Neural progenitor cell (in vitro differentiated cells): ENCODE measurements around the gene CEP89. TPM values are rescaled to one million over a fixed set of nuclear protein-coding genes. Genes with fewer than 3 reads are reported as not detected.
"Not testable (repeated sequence)": the region's sequence is repeated elsewhere in the genome, so short reads cannot be mapped to it uniquely, and the experiment has no call there.

Experiments used
- DNase-seq: peaks from one replicate; pipeline ENCODE4 v3.0.0-alpha.2; 2016; ENCODE audit warnings: low spot score
- H2AFZ ChIP-seq: fragments of 200-600 bp; sonication (generic); replicated peaks from 2 replicates; pipeline ENCODE4 v1.6.1; 2016; ENCODE audit warnings: antibody characterized with exemption
- H3F3A ChIP-seq: fragments of 200-600 bp; sonication (generic); 2 replicates; pipeline ENCODE4 v1.6.1; 2016; ENCODE audit warnings: antibody characterized with exemption, low read depth
- H3K27ac ChIP-seq: fragments of 200-600 bp; sonication (generic); 2 replicates; pipeline ENCODE4 v1.5.1; 2016; ENCODE audit warnings: mild to moderate bottlenecking
- H3K27me3 ChIP-seq: fragments of 200-600 bp; sonication (generic); 2 replicates; pipeline ENCODE4 v1.6.1; 2016; ENCODE audit warnings: mild to moderate bottlenecking, moderate library complexity
- H3K36me3 ChIP-seq: fragments of 200-600 bp; sonication (generic); 2 replicates; pipeline ENCODE4 v1.5.1; 2016
- H3K4me1 ChIP-seq: fragments of 200-600 bp; sonication (generic); 2 replicates; pipeline ENCODE4 v1.6.1; 2016; ENCODE audit warnings: mixed run types
- H3K4me2 ChIP-seq: fragments of 200-600 bp; sonication (generic); 2 replicates; pipeline ENCODE4 v1.6.1; 2016
- H3K4me3 ChIP-seq: fragments of 200-600 bp; sonication (generic); 2 replicates; pipeline ENCODE4 v1.5.1; 2016
- H3K79me2 ChIP-seq: fragments of 200-600 bp; sonication (generic); 2 replicates; pipeline ENCODE4 v1.6.1; 2016; ENCODE audit warnings: low read depth
- H3K9ac ChIP-seq: fragments of 200-600 bp; sonication (generic); 2 replicates; pipeline ENCODE4 v1.6.1; 2016
- H3K9me3 ChIP-seq: fragments of 200-600 bp; sonication (generic); 2 replicates; pipeline ENCODE4 v1.5.1; 2016; ENCODE audit warnings: low read depth
- H4K20me1 ChIP-seq: fragments of 200-600 bp; sonication (generic); 2 replicates; pipeline ENCODE4 v1.6.1; 2016; ENCODE audit warnings: low read depth
- H3K27ac Mint-ChIP-seq: 3 replicates; pipeline ENCODE4 v1.8.0; 2021; ENCODE audit warnings: mixed read lengths
- H3K27me3 Mint-ChIP-seq: 2 replicates; pipeline ENCODE4 v1.8.0; 2022; ENCODE audit warnings: low read depth, mild to moderate bottlenecking, inconsistent platforms, moderate library complexity, mixed read lengths; ENCODE audit not compliant: insufficient read depth
- H3K36me3 Mint-ChIP-seq: 3 replicates; pipeline ENCODE4 v1.8.0; 2021; ENCODE audit warnings: mixed read lengths
- H3K4me1 Mint-ChIP-seq: 3 replicates; pipeline ENCODE4 v1.8.0; 2021; ENCODE audit warnings: mixed read lengths
- H3K4me3 Mint-ChIP-seq: 3 replicates; pipeline ENCODE4 v1.8.0; 2021; ENCODE audit warnings: mild to moderate bottlenecking, moderate library complexity, mixed read lengths
- H3K9me3 Mint-ChIP-seq: 3 replicates; pipeline ENCODE4 v1.8.0; 2020; ENCODE audit warnings: mixed read lengths
- EZH2 ChIP-seq: fragments of 200-600 bp; sonication (generic); IDR thresholded peaks from 2 replicates; pipeline ENCODE4 v1.6.1; 2017; ENCODE audit warnings: antibody characterized with exemption, mild to moderate bottlenecking, moderate library complexity
- EZH2phosphoT487 ChIP-seq: fragments of 200-600 bp; sonication (generic); IDR thresholded peaks from 2 replicates; pipeline ENCODE4 v1.6.1; 2017; ENCODE audit warnings: antibody characterized with exemption
- total RNA-seq: library from RNA; depleted of rRNA; stranded (reverse); fragments of >200 nt; gene quantifications from 2 replicates; pipeline ENCODE4 v1.2.3, GENCODE V29; 2015; ENCODE audit warnings: low replicate concordance
- TF ChIP-seq, protein P1 (sequence below): fragments of 200-600 bp; sonication (generic); IDR thresholded peaks from 2 replicates; pipeline ENCODE4 v1.5.1; 2017; ENCODE audit warnings: antibody characterized with exemption, mild to moderate bottlenecking

Gene CEP89
- total RNA-seq, 1 donor from 2014 or later, result 26.1 TPM

DNA sequence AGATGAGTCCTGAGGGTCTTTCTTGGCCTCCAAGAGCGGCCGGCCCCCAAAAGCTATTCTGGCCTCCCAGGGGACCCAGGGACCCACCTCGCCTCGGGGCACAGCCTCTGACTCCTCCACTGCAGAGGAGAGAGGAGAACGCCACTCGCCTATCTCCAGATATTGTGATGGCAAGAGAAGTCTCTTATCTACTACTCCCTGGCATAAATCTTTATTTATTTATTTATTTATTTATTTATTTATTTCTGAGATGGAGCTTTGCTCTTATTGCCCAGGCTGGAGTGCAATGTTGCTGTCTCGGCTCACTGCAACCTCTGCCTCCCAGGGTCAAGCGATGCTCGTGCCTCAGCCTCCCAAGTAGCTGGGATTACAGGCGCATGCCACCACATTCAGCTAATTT is 113.2 kb downstream of the CEP89 start:
- Mint-ChIP-seq H3K9me3 (no peaks in the 10 kb centered on the region), H3K27ac (no peak overlapping the region), H3K4me3 (no peak overlapping the region), H3K4me1 (no peaks in the 10 kb centered on the region), H3K36me3 (no peaks in the 10 kb centered on the region), H3K27me3 (no peaks in the 10 kb centered on the region)
- Histone ChIP-seq H2AFZ (no peak overlapping the region), H3K9ac (no peak overlapping the region), H3F3A (no peaks in the 10 kb centered on the region), H3K27me3 (no peaks in the 10 kb centered on the region), H4K20me1 (no peaks in the 10 kb centered on the region), H3K79me2 (no peaks in the 10 kb centered on the region), H3K4me2 (no peak overlapping the region), H3K4me3 (no peak overlapping the region), H3K27ac (no peak overlapping the region), H3K9me3 (no peaks in the 10 kb centered on the region), H3K4me1 (no peaks in the 10 kb centered on the region), H3K36me3 (no peaks in the 10 kb centered on the region)
- DNase-seq, result no peak
- TF ChIP-seq EZH2 (no peak), EZH2phosphoT487 (no peak)
- TF ChIP-seq, protein P1, sequence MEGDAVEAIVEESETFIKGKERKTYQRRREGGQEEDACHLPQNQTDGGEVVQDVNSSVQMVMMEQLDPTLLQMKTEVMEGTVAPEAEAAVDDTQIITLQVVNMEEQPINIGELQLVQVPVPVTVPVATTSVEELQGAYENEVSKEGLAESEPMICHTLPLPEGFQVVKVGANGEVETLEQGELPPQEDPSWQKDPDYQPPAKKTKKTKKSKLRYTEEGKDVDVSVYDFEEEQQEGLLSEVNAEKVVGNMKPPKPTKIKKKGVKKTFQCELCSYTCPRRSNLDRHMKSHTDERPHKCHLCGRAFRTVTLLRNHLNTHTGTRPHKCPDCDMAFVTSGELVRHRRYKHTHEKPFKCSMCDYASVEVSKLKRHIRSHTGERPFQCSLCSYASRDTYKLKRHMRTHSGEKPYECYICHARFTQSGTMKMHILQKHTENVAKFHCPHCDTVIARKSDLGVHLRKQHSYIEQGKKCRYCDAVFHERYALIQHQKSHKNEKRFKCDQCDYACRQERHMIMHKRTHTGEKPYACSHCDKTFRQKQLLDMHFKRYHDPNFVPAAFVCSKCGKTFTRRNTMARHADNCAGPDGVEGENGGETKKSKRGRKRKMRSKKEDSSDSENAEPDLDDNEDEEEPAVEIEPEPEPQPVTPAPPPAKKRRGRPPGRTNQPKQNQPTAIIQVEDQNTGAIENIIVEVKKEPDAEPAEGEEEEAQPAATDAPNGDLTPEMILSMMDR, result no peak

DNA sequence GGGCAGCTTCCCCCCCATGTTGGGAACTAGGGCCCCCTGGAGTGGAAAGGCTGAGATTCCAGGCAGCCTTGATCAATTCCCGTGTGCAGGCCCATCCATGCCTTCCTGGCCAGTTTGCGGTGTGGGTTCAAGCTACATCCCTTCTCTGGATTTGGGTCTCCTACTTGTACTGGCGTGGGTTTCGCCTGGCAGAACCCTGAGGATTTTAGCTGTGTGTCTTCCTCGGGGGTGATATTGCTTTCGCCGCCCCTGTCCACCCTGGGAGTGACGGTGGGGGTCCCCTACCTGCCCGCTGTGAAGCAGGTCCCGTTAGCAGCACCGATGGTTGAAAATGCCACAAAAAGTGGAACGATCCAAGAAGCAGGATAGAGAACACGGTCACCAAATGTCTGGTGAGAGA is 113.6 kb downstream of the CEP89 start:
- Histone ChIP-seq H3K27me3 (no peaks in the 10 kb centered on the region), H3K4me2 (no peak overlapping the region), H3K9ac (no peak overlapping the region), H3F3A (no peaks in the 10 kb centered on the region), H2AFZ (no peak overlapping the region), H3K4me3 (no peak overlapping the region), H3K4me1 (no peaks in the 10 kb centered on the region), H3K27ac (no peak overlapping the region), H3K36me3 (no peaks in the 10 kb centered on the region), H3K9me3 (no peaks in the 10 kb centered on the region), H3K79me2 (no peaks in the 10 kb centered on the region), H4K20me1 (no peaks in the 10 kb centered on the region)
- no peaks in the 10 kb centered on the region for H3K4me1 Mint-ChIP-seq
- no peaks in the 10 kb centered on the region for H3K9me3 Mint-ChIP-seq
- no peak for TF ChIP-seq EZH2phosphoT487
- TF ChIP-seq, protein P1, result no peak
- TF ChIP-seq EZH2, result no peak
- DNase-seq, result no peak
- H3K27me3 Mint-ChIP-seq, result no peaks in the 10 kb centered on the region
- H3K27ac Mint-ChIP-seq, result no peak overlapping the region
- no peak overlapping the region for H3K4me3 Mint-ChIP-seq
- no peaks in the 10 kb centered on the region for H3K36me3 Mint-ChIP-seq

DNA sequence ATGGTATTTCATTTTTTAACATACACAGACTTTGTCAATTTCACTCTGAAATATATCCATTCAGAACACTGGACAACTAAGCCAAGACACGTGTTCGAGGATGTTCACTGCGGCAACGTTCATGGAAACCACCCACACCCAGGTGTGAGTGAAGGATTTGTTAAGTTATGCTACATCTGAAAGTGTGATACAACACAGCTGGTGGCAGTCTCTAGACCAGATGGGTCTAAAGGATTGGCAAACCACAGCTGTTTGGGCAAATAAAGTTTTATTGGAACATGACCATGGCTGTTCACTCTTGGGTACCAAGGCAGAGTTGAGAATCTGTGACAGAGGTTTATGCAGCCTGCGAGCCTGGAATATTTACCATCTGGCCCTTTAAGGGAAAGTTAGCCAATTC is 114.2 kb downstream of the CEP89 start:
- Histone ChIP-seq H3K36me3 (no peaks in the 10 kb centered on the region), H3K4me1 (no peaks in the 10 kb centered on the region), H2AFZ (no peak overlapping the region), H3K27ac (no peak overlapping the region), H4K20me1 (no peaks in the 10 kb centered on the region), H3K4me2 (no peak overlapping the region), H3K9ac (no peak overlapping the region), H3K79me2 (no peaks in the 10 kb centered on the region), H3K9me3 (no peaks in the 10 kb centered on the region), H3F3A (no peaks in the 10 kb centered on the region), H3K4me3 (no peak overlapping the region), H3K27me3 (no peaks in the 10 kb centered on the region)
- H3K27me3 Mint-ChIP-seq, result no peaks in the 10 kb centered on the region
- no peak overlapping the region for H3K4me3 Mint-ChIP-seq
- TF ChIP-seq, protein P1, result no peak
- TF ChIP-seq EZH2phosphoT487 (no peak), EZH2 (no peak)
- H3K27ac Mint-ChIP-seq, result no peak overlapping the region
- no peaks in the 10 kb centered on the region for H3K36me3 Mint-ChIP-seq
- no peaks in the 10 kb centered on the region for H3K9me3 Mint-ChIP-seq
- no peak for DNase-seq
- H3K4me1 Mint-ChIP-seq, result no peaks in the 10 kb centered on the region

DNA sequence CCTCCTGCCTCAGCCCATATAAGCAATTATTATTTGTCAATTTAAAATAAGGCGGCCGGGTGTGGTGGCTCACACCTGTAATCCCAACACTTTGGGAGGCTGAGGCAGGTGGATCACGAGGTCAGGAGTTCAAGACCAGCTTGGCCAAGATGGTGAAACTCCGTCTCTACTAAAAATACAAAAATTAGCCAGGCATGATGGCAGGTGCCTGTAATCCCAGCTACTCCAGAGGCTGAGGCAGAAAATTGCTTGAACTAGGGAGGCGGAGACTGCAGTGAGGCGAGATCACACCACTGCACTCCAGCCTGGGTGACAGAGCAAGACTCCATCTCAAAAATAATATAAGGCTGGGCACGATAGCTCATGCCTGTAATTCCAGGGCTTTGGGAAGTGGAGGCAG is 114.9 kb downstream of the CEP89 start:
- not testable (repeated sequence) for H3K27ac ChIP-seq, H3K36me3 Mint-ChIP-seq, H3K9me3 Mint-ChIP-seq, H3K4me3 ChIP-seq, H3K9me3 ChIP-seq, H3K4me2 ChIP-seq, H4K20me1 ChIP-seq, H3K27ac Mint-ChIP-seq, H3K27me3 Mint-ChIP-seq, H3K27me3 ChIP-seq, DNase-seq, H2AFZ ChIP-seq, H3F3A ChIP-seq, H3K36me3 ChIP-seq, H3K4me3 Mint-ChIP-seq, H3K79me2 ChIP-seq, H3K4me1 ChIP-seq, H3K9ac ChIP-seq, H3K4me1 Mint-ChIP-seq
